PC-3 (cell line): ENCODE data around the gene SYP. TPM values are rescaled to one million over a fixed set of nuclear protein-coding genes. Genes with fewer than 3 reads are reported as not detected.

Source experiments
- ATAC-seq: fragments of 200-7000 bp; cut with Tn5 transposase; 2 replicates; pipeline ENCODE4 v1.9.1; 2020; ENCODE audit warnings: mild to moderate bottlenecking, moderate library complexity
- BruUV-seq: library from RNA; stranded (reverse); fragments of 400-500 nt; replicated peaks from 2 replicates; lab custom pipeline; 2021; lab: Mats Ljungman, UMichigan
- CTCF ChIA-PET: fragments of 300-600 bp; sonication (Branson Sonifier 250); formaldehyde crosslinking; loops from one replicate; lab custom pipeline; 2022; ENCODE audit warnings: antibody characterized with exemption; lab: Charles Lee
- POLR2A ChIA-PET: fragments of 300-600 bp; sonication (Branson Sonifier 250); formaldehyde crosslinking; loops from one replicate; lab custom pipeline; 2022; ENCODE audit warnings: antibody characterized with exemption; ENCODE audit not compliant: unreplicated experiment; lab: Charles Lee
- DNase-seq: peaks from one replicate; pipeline ENCODE4 v3.0.0-alpha.2; 2015
- H2AFZ ChIP-seq: fragments of 300-600 bp; sonication (generic); 2 replicates; pipeline ENCODE4 v1.6.0; 2016; ENCODE audit warnings: antibody characterized with exemption, low read length
- H3F3A ChIP-seq: fragments of 300-600 bp; sonication (generic); one replicate; pipeline ENCODE4 v1.6.0; 2017; ENCODE audit warnings: antibody characterized with exemption, low read length, control low read depth, mild to moderate bottlenecking; ENCODE audit not compliant: unreplicated experiment
- H3K27ac ChIP-seq: fragments of 300-600 bp; sonication (generic); 2 replicates; pipeline ENCODE4 v1.5.1; 2016; ENCODE audit warnings: mild to moderate bottlenecking, low read length
- H3K27me3 ChIP-seq: fragments of 300-600 bp; sonication (generic); 2 replicates; pipeline ENCODE4 v1.6.1; 2016; ENCODE audit warnings: low read length, mixed read lengths
- H3K36me3 ChIP-seq: fragments of 300-600 bp; sonication (generic); 2 replicates; pipeline ENCODE4 v1.6.1; 2016; ENCODE audit warnings: low read depth, mixed run types, low read length, mixed read lengths
- H3K4me1 ChIP-seq: fragments of 300-600 bp; sonication (generic); 2 replicates; pipeline ENCODE4 v1.5.1; 2016; ENCODE audit warnings: low read length; ENCODE audit not compliant: insufficient read depth
- H3K4me2 ChIP-seq: fragments of 300-600 bp; sonication (generic); 2 replicates; pipeline ENCODE4 v1.6.0; 2016; ENCODE audit warnings: low read length
- H3K4me3 ChIP-seq: fragments of 300-600 bp; sonication (generic); 2 replicates; pipeline ENCODE4 v1.5.1; 2016; ENCODE audit warnings: mild to moderate bottlenecking, low read length, mixed read lengths
- H3K79me2 ChIP-seq: fragments of 300-600 bp; sonication (generic); 2 replicates; pipeline ENCODE4 v1.6.1; 2017; ENCODE audit warnings: low read length, mixed read lengths
- H3K9ac ChIP-seq: fragments of 300-600 bp; sonication (generic); 2 replicates; pipeline ENCODE4 v1.6.0; 2016; ENCODE audit warnings: mild to moderate bottlenecking, low read length
- H3K9me2 ChIP-seq: fragments of 300-600 bp; sonication (generic); replicated peaks from 2 replicates; pipeline ENCODE4 v1.6.1; 2016; ENCODE audit warnings: mixed run types, low read length, mixed read lengths
- H3K9me3 ChIP-seq: fragments of 300-600 bp; sonication (generic); 2 replicates; pipeline ENCODE4 v1.6.1; 2016; ENCODE audit warnings: low read length, mixed read lengths
- H4K20me1 ChIP-seq: fragments of 300-600 bp; sonication (generic); 2 replicates; pipeline ENCODE4 v1.6.1; 2016; ENCODE audit warnings: low read length, mixed read lengths
- CTCF ChIP-seq: fragments of 300-600 bp; sonication (generic); conservative IDR thresholded peaks from 2 replicates; pipeline ENCODE4 v1.5.1; 2017; ENCODE audit warnings: antibody characterized with exemption, low read depth, mild to moderate bottlenecking, low read length
- EZH2 ChIP-seq: fragments of 300-600 bp; sonication (generic); IDR thresholded peaks from one replicate; pipeline ENCODE4 v1.6.1; 2017; ENCODE audit warnings: antibody characterized with exemption, mild to moderate bottlenecking, low read length; ENCODE audit not compliant: unreplicated experiment
- intact Hi-C: fragments of 100-400 bp; cut with micrococcal nuclease; formaldehyde crosslinking; loops from 2 replicates; pipeline ENCODE4 v1.9.0; 2023
- total RNA-seq: library from RNA; depleted of rRNA; stranded (reverse); fragments of >200 nt; gene quantifications from 2 replicates; pipeline ENCODE4 v1.2.3, GENCODE V29; 2014; rRNA removed

The SYP gene
- total RNA-seq, 1 experiment from 2014 or later: 0.47 TPM

GRCh38 chrX:49139713-49140112 is 60.3 kb downstream of the SYP start:
- Histone ChIP-seq H3K27ac (no peak overlapping the region), H3K36me3 (no peaks in the 10 kb centered on the region), H3K27me3 (no peaks in the 10 kb centered on the region), H2AFZ (no peak overlapping the region), H3K4me1 (no peaks in the 10 kb centered on the region), H3K4me3 (no peak overlapping the region), H3K9me2 (no peaks in the 10 kb centered on the region), H3K79me2 (no peaks in the 10 kb centered on the region), H3F3A (no peaks in the 10 kb centered on the region), H3K4me2 (no peak overlapping the region), H4K20me1 (no peaks in the 10 kb centered on the region), H3K9me3 (0 out of 2 replicates have a peak, but pooled peaks cover 7% of the 10 kb centered on the region), H3K9ac (no peak overlapping the region)
- DNase-seq: no peak
- ATAC-seq: no peak
- BruUV-seq: no TSS peak
- intact Hi-C loops: no loop called here
- POLR2A ChIA-PET: no interaction called here
- CTCF ChIA-PET: no interaction called here
- no peak for TF ChIP-seq CTCF
- no peak for TF ChIP-seq EZH2

Other genes with a start within 250 kb of the SYP start
- gene OTUD5, start 242.6 kb downstream of the SYP start, total RNA-seq: 41.4 and 50.9 TPM in 2 replicates
- 0.51 and 0.86 TPM in 2 replicates for gene KCND1, start 228.3 kb downstream of the SYP start, total RNA-seq
- gene GRIPAP1, start 197.9 kb downstream of the SYP start, total RNA-seq: 31.1 and 44.3 TPM in 2 replicates
- gene TFE3, start 156.8 kb downstream of the SYP start, total RNA-seq: 46.9 and 56.9 TPM in 2 replicates
- 5.3 and 7.1 TPM in 2 replicates for gene CCDC120, start 141.2 kb downstream of the SYP start, total RNA-seq
- gene PRAF2, start 126.2 kb downstream of the SYP start, total RNA-seq: 0.07 and 0.69 TPM in 2 replicates
- gene WDR45, start 120.3 kb downstream of the SYP start, total RNA-seq: 27.2 and 34.8 TPM in 2 replicates
- gene GPKOW, start 76.5 kb downstream of the SYP start, total RNA-seq: 54.2 TPM in 2 replicates
- 9.3 and 12.5 TPM in 2 replicates for gene MAGIX, start 37.4 kb downstream of the SYP start, total RNA-seq
- gene PLP2, start 28.3 kb downstream of the SYP start, total RNA-seq: 165 and 171 TPM in 2 replicates
- 16.5 and 29.1 TPM in 2 replicates for gene PRICKLE3, start 13.8 kb downstream of the SYP start, total RNA-seq
- gene CACNA1F, start 33.1 kb upstream of the SYP start, total RNA-seq: not detected in 2 replicates
- gene CCDC22, start 35.3 kb upstream of the SYP start, total RNA-seq: 25.4 and 36.4 TPM in 2 replicates
- gene FOXP3, start 64.5 kb upstream of the SYP start, total RNA-seq: not detected in 2 replicates
- 11.8 and 17.8 TPM in 2 replicates for gene PPP1R3F, start 69.6 kb upstream of the SYP start, total RNA-seq
- gene GAGE10, start 103.5 kb upstream of the SYP start, total RNA-seq: not detected in 2 replicates
- not detected in 2 replicates for gene GAGE12J, start 121.8 kb upstream of the SYP start, total RNA-seq
- not detected in 2 replicates for gene GAGE13, start 131.4 kb upstream of the SYP start, total RNA-seq